ENCODE data around the gene KNSTRN.

The KNSTRN gene

DNA sequence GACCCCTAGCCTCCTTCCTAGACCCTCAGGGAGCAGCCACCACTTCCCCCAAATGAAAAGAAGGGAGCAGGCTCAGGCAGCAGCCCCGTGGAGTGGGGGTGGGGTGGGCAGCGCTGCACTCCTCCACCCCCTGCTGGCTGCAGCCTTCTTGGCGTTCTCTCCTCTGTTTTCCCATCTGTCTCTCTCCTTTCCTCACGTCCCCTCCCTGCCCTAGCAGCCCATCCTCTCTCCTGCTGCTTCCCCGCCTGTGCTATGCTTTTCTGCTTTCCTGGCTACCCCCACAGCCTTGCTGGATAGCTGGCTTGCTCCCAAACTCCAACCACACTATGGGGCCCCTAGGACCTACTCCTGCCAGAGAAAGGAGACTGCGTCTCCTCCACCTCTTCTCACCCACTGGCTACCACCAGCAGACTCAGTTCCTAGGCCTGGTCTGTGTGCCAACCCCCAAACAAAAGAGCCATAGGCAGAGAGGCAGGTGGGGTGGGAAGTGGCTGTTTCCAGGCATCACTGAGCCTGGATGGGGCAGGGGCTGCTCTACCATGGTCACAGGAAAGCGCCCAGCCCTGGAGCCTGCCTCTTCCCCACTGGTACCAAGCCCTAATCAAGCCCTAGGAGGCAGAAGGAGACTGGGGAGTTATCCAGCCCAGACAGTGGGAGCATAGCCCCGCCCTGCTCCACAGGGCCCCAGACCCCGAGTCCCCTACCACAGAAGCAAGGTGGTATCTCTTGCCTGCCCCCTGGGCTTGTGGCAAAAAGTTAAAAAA is 27.9 kb upstream of the KNSTRN start:
- no peak overlapping the region for H2AFZ ChIP-seq (ENCODE audit: low read depth, low read length, severe bottlenecking)
- H3K9me3 ChIP-seq (ENCODE audit: insufficient read depth, low read length) = no peaks in the 10 kb centered on the region
- H4K20me1 ChIP-seq (ENCODE audit: low read depth, low read length) = no peaks in the 10 kb centered on the region
- no peak overlapping the region for H3K4me2 ChIP-seq (ENCODE audit: low read depth, low read length, poor library complexity, severe bottlenecking)
- no peaks in the 10 kb centered on the region for H3F3A ChIP-seq (ENCODE audit: insufficient read depth)
- no peak overlapping the region for H3K9ac ChIP-seq (ENCODE audit: low read length)
- TF ChIP-seq, protein P1, sequence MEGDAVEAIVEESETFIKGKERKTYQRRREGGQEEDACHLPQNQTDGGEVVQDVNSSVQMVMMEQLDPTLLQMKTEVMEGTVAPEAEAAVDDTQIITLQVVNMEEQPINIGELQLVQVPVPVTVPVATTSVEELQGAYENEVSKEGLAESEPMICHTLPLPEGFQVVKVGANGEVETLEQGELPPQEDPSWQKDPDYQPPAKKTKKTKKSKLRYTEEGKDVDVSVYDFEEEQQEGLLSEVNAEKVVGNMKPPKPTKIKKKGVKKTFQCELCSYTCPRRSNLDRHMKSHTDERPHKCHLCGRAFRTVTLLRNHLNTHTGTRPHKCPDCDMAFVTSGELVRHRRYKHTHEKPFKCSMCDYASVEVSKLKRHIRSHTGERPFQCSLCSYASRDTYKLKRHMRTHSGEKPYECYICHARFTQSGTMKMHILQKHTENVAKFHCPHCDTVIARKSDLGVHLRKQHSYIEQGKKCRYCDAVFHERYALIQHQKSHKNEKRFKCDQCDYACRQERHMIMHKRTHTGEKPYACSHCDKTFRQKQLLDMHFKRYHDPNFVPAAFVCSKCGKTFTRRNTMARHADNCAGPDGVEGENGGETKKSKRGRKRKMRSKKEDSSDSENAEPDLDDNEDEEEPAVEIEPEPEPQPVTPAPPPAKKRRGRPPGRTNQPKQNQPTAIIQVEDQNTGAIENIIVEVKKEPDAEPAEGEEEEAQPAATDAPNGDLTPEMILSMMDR (IDR thresholded peaks at IDR 0.05; ENCODE audit: insufficient read depth, low read length, poor library complexity, severe bottlenecking) = no peak
- TF ChIP-seq EZH2phosphoT487 (conservative IDR thresholded peaks at IDR 0.05; ENCODE audit: low read length) = no peak
- H3K4me3 ChIP-seq (ENCODE audit: insufficient read depth, low read length, poor library complexity, severe bottlenecking) = no peak overlapping the region
- H3K27me3 ChIP-seq (ENCODE audit: low read length) = no peaks in the 10 kb centered on the region
- H3K9me2 ChIP-seq (replicated peaks; ENCODE audit: insufficient read depth, low read length) = no peaks in the 10 kb centered on the region
- H3K27ac ChIP-seq (ENCODE audit: low read depth, low read length) = no peak overlapping the region
- no peaks in the 10 kb centered on the region for H3K79me2 ChIP-seq (ENCODE audit: insufficient read depth, low read length)
- H3K36me3 ChIP-seq (ENCODE audit: low read length) = no peaks in the 10 kb centered on the region

DNA sequence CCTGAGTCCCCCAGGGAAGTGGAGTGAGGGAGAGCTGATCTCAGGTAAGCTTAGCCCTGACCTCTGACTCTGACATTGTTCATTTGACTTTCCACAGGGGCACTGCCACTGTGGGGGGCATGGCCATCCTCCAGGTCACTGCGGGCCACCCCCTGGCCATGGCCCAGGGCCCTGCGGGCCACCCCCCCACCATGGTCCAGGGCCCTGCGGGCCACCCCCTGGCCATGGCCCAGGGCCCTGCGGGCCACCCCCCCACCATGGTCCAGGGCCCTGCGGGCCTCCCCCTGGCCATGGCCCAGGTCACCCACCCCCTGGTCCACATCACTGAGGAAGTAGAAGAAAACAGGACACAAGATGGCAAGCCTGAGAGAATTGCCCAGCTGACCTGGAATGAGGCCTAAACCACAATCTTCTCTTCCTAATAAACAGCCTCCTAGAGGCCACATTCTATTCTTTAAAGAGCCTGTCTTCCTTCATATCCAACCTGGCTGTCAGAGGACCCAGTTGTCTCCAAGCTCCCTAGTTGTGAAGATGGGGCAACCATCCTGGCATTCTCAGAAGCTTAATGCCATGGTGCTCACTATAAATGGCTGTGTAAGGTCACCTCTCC is 26.4 kb upstream of the KNSTRN start:
- no peaks in the 10 kb centered on the region for H3K79me2 ChIP-seq (ENCODE audit: insufficient read depth, low read length)
- no peaks in the 10 kb centered on the region for H4K20me1 ChIP-seq (ENCODE audit: low read depth, low read length)
- no peak overlapping the region for H3K4me3 ChIP-seq (ENCODE audit: insufficient read depth, low read length, poor library complexity, severe bottlenecking)
- no peak overlapping the region for H3K27ac ChIP-seq (ENCODE audit: low read depth, low read length)
- no peaks in the 10 kb centered on the region for H3K36me3 ChIP-seq (ENCODE audit: low read length)
- H2AFZ ChIP-seq (ENCODE audit: low read depth, low read length, severe bottlenecking) = no peak overlapping the region
- TF ChIP-seq EZH2phosphoT487 (conservative IDR thresholded peaks at IDR 0.05; ENCODE audit: low read length) = no peak
- TF ChIP-seq, protein P1 (IDR thresholded peaks at IDR 0.05; ENCODE audit: insufficient read depth, low read length, poor library complexity, severe bottlenecking) = no peak
- no peaks in the 10 kb centered on the region for H3F3A ChIP-seq (ENCODE audit: insufficient read depth)
- no peak overlapping the region for H3K9ac ChIP-seq (ENCODE audit: low read length)
- no peak overlapping the region for H3K4me2 ChIP-seq (ENCODE audit: low read depth, low read length, poor library complexity, severe bottlenecking)
- no peaks in the 10 kb centered on the region for H3K9me2 ChIP-seq (replicated peaks; ENCODE audit: insufficient read depth, low read length)
- H3K9me3 ChIP-seq (ENCODE audit: insufficient read depth, low read length) = no peaks in the 10 kb centered on the region
- H3K27me3 ChIP-seq (ENCODE audit: low read length) = no peaks in the 10 kb centered on the region

DNA sequence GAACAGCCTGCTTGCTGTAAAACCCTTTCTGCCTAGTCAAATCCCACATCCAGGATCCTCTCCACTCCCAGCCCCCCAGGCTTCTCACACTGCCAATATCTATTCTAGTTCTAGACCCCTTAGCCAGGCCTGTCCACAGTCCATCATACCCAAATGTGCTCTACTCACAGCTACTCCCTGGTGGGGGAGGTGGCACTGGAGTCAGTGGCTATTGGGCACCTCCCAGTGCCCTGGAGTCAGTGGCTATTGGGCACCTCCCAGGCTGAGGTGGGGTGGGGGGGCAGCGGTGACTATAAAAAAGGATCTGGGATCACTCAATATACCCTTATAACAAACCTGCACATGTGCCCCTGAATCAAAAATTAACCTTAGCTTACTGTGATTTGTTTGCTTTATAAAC is 25.3 kb upstream of the KNSTRN start:
- no peaks in the 10 kb centered on the region for H3K27me3 ChIP-seq (ENCODE audit: low read length)
- H3K27ac ChIP-seq (ENCODE audit: low read depth, low read length) = no peak overlapping the region
- H3K4me3 ChIP-seq (ENCODE audit: insufficient read depth, low read length, poor library complexity, severe bottlenecking) = peak overlapping the region; percentile 78

More for the DNA sequence above, 25.3 kb upstream of the KNSTRN start:
- no peaks in the 10 kb centered on the region for H3K9me2 ChIP-seq (replicated peaks; ENCODE audit: insufficient read depth, low read length)
- peak overlapping the region; percentile 49 for H3K9ac ChIP-seq (ENCODE audit: low read length)
- H3F3A ChIP-seq (ENCODE audit: insufficient read depth) = no peaks in the 10 kb centered on the region
- H4K20me1 ChIP-seq (ENCODE audit: low read depth, low read length) = no peaks in the 10 kb centered on the region
- H3K79me2 ChIP-seq (ENCODE audit: insufficient read depth, low read length) = no peaks in the 10 kb centered on the region
- TF ChIP-seq, protein P1 (IDR thresholded peaks at IDR 0.05; ENCODE audit: insufficient read depth, low read length, poor library complexity, severe bottlenecking) = no peak
- no peak for TF ChIP-seq EZH2phosphoT487 (conservative IDR thresholded peaks at IDR 0.05; ENCODE audit: low read length)
- peak overlapping the region; percentile 58 for H3K4me2 ChIP-seq (ENCODE audit: low read depth, low read length, poor library complexity, severe bottlenecking)
- H2AFZ ChIP-seq (ENCODE audit: low read depth, low read length, severe bottlenecking) = no peak overlapping the region
- no peaks in the 10 kb centered on the region for H3K36me3 ChIP-seq (ENCODE audit: low read length)
- no peaks in the 10 kb centered on the region for H3K9me3 ChIP-seq (ENCODE audit: insufficient read depth, low read length)
